HCT116 (cell line): ENCODE measurements around the gene BUB3. TPM values are rescaled to one million over a fixed set of nuclear protein-coding genes. Genes with fewer than 3 reads are reported as not detected.

ENCODE experiments used
- ATAC-seq: fragments of 200-7000 bp; cut with Tn5 transposase; 2 replicates; pipeline ENCODE4 v1.9.1; 2020; ENCODE audit warnings: mild to moderate bottlenecking, moderate library complexity
- BruUV-seq: library from RNA; stranded (reverse); fragments of 400-500 nt; replicated peaks from 2 replicates; lab custom pipeline; 2021; lab: Mats Ljungman, UMichigan
- CTCF ChIA-PET: fragments of 300-600 bp; sonication (Branson Sonifier 250); formaldehyde crosslinking; loops from one replicate; lab custom pipeline; 2021; ENCODE audit warnings: antibody characterized with exemption; lab: Charles Lee
- POLR2A ChIA-PET: fragments of 300-600, 350-600 bp; sonication (Branson Sonifier 250); formaldehyde crosslinking; loops from one replicate; lab custom pipeline; 2021; ENCODE audit warnings: antibody characterized with exemption; lab: Charles Lee
- RAD21 ChIA-PET, 2 experiments: fragments of 300-600 bp; sonication (Branson Sonifier 250); formaldehyde crosslinking; loops; one replicate each; lab custom pipeline; 2023; ENCODE audit warnings: low total read pairs in 2 of 2; ENCODE audit not compliant: uncharacterized antibody in 2 of 2, unreplicated experiment in 2 of 2, low non-redundant PET in 1 of 2; lab: Charles Lee
- DNase-seq: peaks from one replicate; pipeline ENCODE4 v3.0.0-alpha.2; 2010; ENCODE audit warnings: low read depth, low spot score
- H2AFZ ChIP-seq: fragments of 200-600 bp; shearing (Covaris generic), sonication (generic); 2 replicates; pipeline ENCODE4 v1.6.1; 2017; ENCODE audit warnings: low read depth, mixed run types, mixed read lengths, antibody characterized with exemption, low read length; ENCODE audit not compliant: poor library complexity, severe bottlenecking
- H3K27ac ChIP-seq: 2 replicates; pipeline ENCODE4 v1.5.1; 2012; ENCODE audit warnings: low read depth, low read length
- H3K27me3 ChIP-seq: fragments of 200-600 bp; sonication (generic); 2 replicates; pipeline ENCODE4 v1.6.1; 2016; ENCODE audit warnings: mixed run types, low read length, mixed read lengths; ENCODE audit not compliant: insufficient read depth
- H3K36me3 ChIP-seq, 2 experiments: fragments of 200-500 bp in 1 of 2; fragments of 200-600 bp in 1 of 2; sonication (Bioruptor generic) in 1 of 2; sonication (generic) in 1 of 2; 2 replicates each; pipeline versions ENCODE4 v1.5.1 to v1.6.1; 2014 to 2016; ENCODE audit warnings: low read length in 2 of 2, inconsistent platforms in 1 of 2, mixed read lengths in 1 of 2, mixed run types in 1 of 2; ENCODE audit not compliant: insufficient read depth in 2 of 2, control insufficient read depth in 1 of 2
- H3K4me1 ChIP-seq, 2 experiments: fragments of 200-600 bp in 1 of 2; sonication (generic) in 1 of 2; 2 replicates each; pipeline versions ENCODE4 v1.5.1 to v1.6.1; 2012 to 2017; ENCODE audit warnings: low read length in 2 of 2, inconsistent platforms in 1 of 2, mild to moderate bottlenecking in 1 of 2, mixed read lengths in 1 of 2, mixed run types in 1 of 2, moderate library complexity in 1 of 2; ENCODE audit not compliant: insufficient read depth in 2 of 2, control insufficient read depth in 1 of 2
- H3K4me2 ChIP-seq: fragments of 200-600 bp; sonication (generic); 2 replicates; pipeline ENCODE4 v1.6.1; 2017; ENCODE audit warnings: mixed run types, low read length, mixed read lengths
- H3K4me3 ChIP-seq, 2 experiments: fragments of 200-600 bp in 1 of 2; sonication (generic) in 1 of 2; replicated peaks in 1 of 2; 2 replicates each; pipeline ENCODE4 v1.5.1; 2011 to 2016; ENCODE audit warnings: low read length in 2 of 2, control low read depth in 1 of 2, low read depth in 1 of 2, mild to moderate bottlenecking in 1 of 2, mixed read lengths in 1 of 2, mixed run types in 1 of 2
- H3K79me2 ChIP-seq: fragments of 200-600 bp; sonication (generic); 2 replicates; pipeline ENCODE4 v1.6.1; 2017; ENCODE audit warnings: mild to moderate bottlenecking, mixed run types, low read length, moderate library complexity, mixed read lengths; ENCODE audit not compliant: insufficient read depth
- H3K9ac ChIP-seq: fragments of 200-600 bp; sonication (generic); 2 replicates; pipeline ENCODE4 v1.6.1; 2016; ENCODE audit warnings: low read length, mixed read lengths
- H3K9me2 ChIP-seq: fragments of 200-600 bp; sonication (generic), shearing (Covaris generic); 2 replicates; pipeline ENCODE4 v1.6.1; 2017; ENCODE audit warnings: mixed run types, mild to moderate bottlenecking, moderate library complexity; ENCODE audit not compliant: insufficient read depth
- H3K9me3 ChIP-seq, 2 experiments: fragments of 200-500 bp in 1 of 2; fragments of 200-600 bp in 1 of 2; sonication (Bioruptor generic) in 1 of 2; sonication (generic) in 1 of 2; 2 replicates each; pipeline ENCODE4 v1.6.1; 2014 to 2017; ENCODE audit warnings: low read length in 2 of 2, mixed read lengths in 2 of 2, inconsistent platforms in 1 of 2, low read depth in 1 of 2, mild to moderate bottlenecking in 1 of 2, mixed run types in 1 of 2, moderate library complexity in 1 of 2; ENCODE audit not compliant: control insufficient read depth in 1 of 2, insufficient read depth in 1 of 2
- H4K20me1 ChIP-seq: fragments of 200-600 bp; sonication (generic), shearing (Covaris generic); 2 replicates; pipeline ENCODE4 v1.6.1; 2017; ENCODE audit warnings: mixed run types, mild to moderate bottlenecking, moderate library complexity; ENCODE audit not compliant: insufficient read depth
- ATF3 ChIP-seq: IDR thresholded peaks from 2 replicates; pipeline ENCODE4 v1.6.1; 2012
- EGR1 ChIP-seq: IDR thresholded peaks from 2 replicates; pipeline ENCODE4 v1.6.1; 2012; ENCODE audit warnings: low read depth
- EZH2 ChIP-seq: fragments of 200-600 bp; sonication (generic); IDR thresholded peaks from 2 replicates; pipeline ENCODE4 v1.6.1; 2017; ENCODE audit warnings: antibody characterized with exemption, mixed run types
- FOSL1 ChIP-seq: IDR thresholded peaks from 2 replicates; pipeline ENCODE4 v1.6.1; 2012; ENCODE audit warnings: low read depth
- JUND ChIP-seq: IDR thresholded peaks from 2 replicates; pipeline ENCODE4 v1.6.1; 2012
- POLR2A ChIP-seq: IDR thresholded peaks from 2 replicates; pipeline ENCODE4 v1.7.0; 2011; ENCODE audit warnings: borderline replicate concordance; ENCODE audit not compliant: insufficient read depth, insufficient read length; ENCODE audit errors: extremely low read depth
- POLR2AphosphoS5 ChIP-seq: IDR thresholded peaks from 2 replicates; pipeline ENCODE4 v1.6.1; 2011; ENCODE audit warnings: mild to moderate bottlenecking, low read depth, low read length, moderate library complexity
- RAD21 ChIP-seq: IDR thresholded peaks from 2 replicates; pipeline ENCODE4 v1.6.1; 2012; ENCODE audit warnings: low read depth, mild to moderate bottlenecking
- REST ChIP-seq: IDR thresholded peaks from 2 replicates; pipeline ENCODE4 v1.6.1; 2012; ENCODE audit warnings: low read depth
- SIN3A ChIP-seq: IDR thresholded peaks from 2 replicates; pipeline ENCODE4 v1.6.1; 2012; ENCODE audit warnings: low read depth
- SP1 ChIP-seq: IDR thresholded peaks from 2 replicates; pipeline ENCODE4 v1.6.1; 2012; ENCODE audit warnings: low read depth
- SRF ChIP-seq: IDR thresholded peaks from 2 replicates; pipeline ENCODE4 v1.6.1; 2012; ENCODE audit warnings: low read depth
- TCF7L2 ChIP-seq: IDR thresholded peaks from 2 replicates; pipeline ENCODE4 v1.7.0; 2011; ENCODE audit warnings: borderline replicate concordance, inconsistent platforms; ENCODE audit not compliant: insufficient read depth, insufficient read length; ENCODE audit errors: extremely low read depth
- ZBTB33 ChIP-seq: IDR thresholded peaks from 2 replicates; pipeline ENCODE4 v1.6.1; 2011; ENCODE audit warnings: mild to moderate bottlenecking, low read length, moderate library complexity; ENCODE audit not compliant: insufficient replicate concordance; ENCODE audit errors: extremely low read depth
- ZFX ChIP-seq: fragments of 450-650 bp; IDR thresholded peaks from 2 replicates; pipeline ENCODE4 v1.6.1; 2017
- intact Hi-C: fragments of 100-400 bp; cut with micrococcal nuclease; formaldehyde crosslinking; loops from 2 replicates; pipeline ENCODE4 v1.10.0; 2022
- total RNA-seq: library from RNA; stranded (reverse); gene quantifications from one replicate; pipeline ENCODE4 v1.2.1, GENCODE V29; 2021; ENCODE audit not compliant: unreplicated experiment

The BUB3 gene
- total RNA-seq, 1 experiment from 2014 or later, result 271 TPM

DNA sequence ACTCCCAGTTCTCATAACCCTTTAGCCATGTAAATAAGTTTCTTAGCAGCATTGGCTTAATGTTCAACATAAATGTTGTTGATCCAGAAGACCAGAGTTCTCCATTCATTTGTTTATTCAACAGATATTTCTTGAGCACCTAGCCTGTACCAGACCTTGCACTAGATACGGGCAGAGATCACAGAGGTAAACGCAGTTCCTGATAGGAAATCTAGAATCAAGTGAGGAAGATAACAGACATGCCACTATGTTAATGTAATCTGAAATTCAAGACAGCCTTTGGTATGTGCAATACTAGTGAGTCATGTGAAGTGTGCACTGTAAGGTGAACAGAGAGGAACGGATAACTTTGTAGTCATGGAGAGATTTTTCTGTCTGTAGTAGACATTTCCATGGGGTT lies 3.0 kb downstream of the BUB3 start:
- no peak for DNase-seq
- no TSS peak for BruUV-seq
- ChIA-PET CTCF (no interaction called here), POLR2A (interaction anchor here (1.0 kb wide), 1 partner anchor 7 kb away, joined by 3 read pairs; no protein-coding TSS in a partner anchor), RAD21 (no interaction called here)
- Histone ChIP-seq H3K36me3 (peaks cover 53 to 73% of the 10 kb centered on the region in 2 experiments), H2AFZ (no peak overlapping the region), H3K79me2 (peaks cover 80% of the 10 kb centered on the region), H4K20me1 (peaks cover 35% of the 10 kb centered on the region; the same call in 1 of the 2 replicates), H3K4me1 (peaks cover 8 to 20% of the 10 kb centered on the region in 2 experiments; a peak in 3 of 4 replicates), H3K4me2 (no peak overlapping the region), H3K9ac (no peak overlapping the region), H3K27me3 (no peaks in the 10 kb centered on the region), H3K4me3 (no peak overlapping the region), H3K9me2 (no peaks in the 10 kb centered on the region), H3K9me3 (no peaks in the 10 kb centered on the region), H3K27ac (no peak overlapping the region)
- no peak for TF ChIP-seq EZH2
- TF ChIP-seq TCF7L2, result no peak
- TF ChIP-seq REST, result no peak
- no peak for TF ChIP-seq SRF
- TF ChIP-seq SIN3A, result no peak
- no peak for TF ChIP-seq ZFX
- no peak for TF ChIP-seq POLR2AphosphoS5
- TF ChIP-seq EGR1, result no peak
- TF ChIP-seq SP1, result no peak
- no peak for TF ChIP-seq ATF3
- TF ChIP-seq POLR2A, result no peak
- no peak for TF ChIP-seq JUND
- TF ChIP-seq ZBTB33, result no peak
- TF ChIP-seq RAD21, result no peak
- no peak for TF ChIP-seq FOSL1
- ATAC-seq, result no peak
- intact Hi-C loops, result no loop called here
